RCC 7860 (cell line): ENCODE measurements around the gene ACAN.

Source experiments
- DNase-seq: peaks from one replicate; pipeline ENCODE4 v3.0.0-alpha.2; 2015; ENCODE audit warnings: low spot score
- FAIRE-seq: peaks from 2 replicates; lab custom pipeline; 2012; peaks lifted over from hg19 to GRCh38; lab: Jason Lieb, UNC

ACAN gene

DNA sequence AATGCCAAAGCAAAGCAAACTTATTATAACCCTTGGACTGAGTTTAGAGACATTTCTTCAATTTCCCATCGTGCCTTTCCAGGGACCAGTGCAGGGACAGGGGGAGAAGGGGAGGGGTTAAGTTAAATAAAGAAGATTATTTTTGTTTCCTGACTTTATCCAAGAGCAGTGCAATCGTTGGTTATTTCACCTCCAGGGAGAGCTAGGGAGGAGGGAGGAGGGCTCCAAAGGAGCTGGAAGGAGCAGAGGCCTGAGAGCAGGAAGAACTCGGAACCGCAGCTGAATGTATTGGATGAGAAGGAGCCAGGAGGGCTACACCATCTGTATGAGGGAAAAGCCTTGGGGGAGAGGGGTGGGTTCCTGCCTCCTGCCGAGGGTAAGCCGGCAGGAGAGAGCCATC, 71.4 kb downstream of the ACAN start:
- DNase-seq (no peak), FAIRE-seq (no peak)

DNA sequence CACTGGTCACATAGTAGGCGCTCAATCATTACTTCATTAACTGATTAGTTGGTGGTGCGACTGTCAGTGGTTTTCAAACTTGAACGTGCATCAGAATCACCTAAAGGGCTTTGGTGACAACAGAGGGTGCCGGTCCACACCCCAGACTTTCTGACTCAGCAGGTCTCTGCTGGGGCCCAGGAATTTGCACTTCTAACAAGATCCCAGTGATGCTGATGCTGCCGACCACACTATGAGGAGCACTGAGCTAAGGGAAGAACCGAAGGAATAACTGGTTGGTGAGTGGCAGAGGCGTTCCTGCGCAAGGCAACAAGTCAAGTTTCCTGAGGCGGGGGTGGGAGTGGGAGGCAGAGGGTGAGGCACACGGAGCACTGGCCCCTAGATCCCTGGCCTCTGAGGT, 73.3 kb downstream of the ACAN start:
- FAIRE-seq (no peak), DNase-seq (no peak)

DNA sequence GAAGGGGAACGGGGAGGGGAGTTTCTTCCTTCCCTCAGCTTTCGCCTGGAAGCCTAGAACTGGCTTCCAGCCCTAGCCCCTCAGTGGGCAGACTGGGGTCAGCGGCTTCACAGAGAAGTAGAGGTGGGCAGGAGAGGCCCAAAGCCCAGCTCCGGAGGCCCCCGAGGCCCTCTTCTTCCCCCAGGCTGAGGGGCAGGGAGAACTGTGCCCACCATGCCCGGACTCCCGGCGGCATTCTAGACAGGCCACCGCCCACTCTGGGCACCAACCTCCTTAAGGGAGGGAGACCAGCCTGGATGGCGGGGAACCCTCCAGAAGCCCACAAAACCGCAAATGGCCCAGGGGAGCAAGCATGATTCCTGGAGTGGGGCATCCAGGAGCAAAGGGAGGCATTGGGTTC, 74.2 kb downstream of the ACAN start:
- no peak for FAIRE-seq
- DNase-seq, result no peak

DNA sequence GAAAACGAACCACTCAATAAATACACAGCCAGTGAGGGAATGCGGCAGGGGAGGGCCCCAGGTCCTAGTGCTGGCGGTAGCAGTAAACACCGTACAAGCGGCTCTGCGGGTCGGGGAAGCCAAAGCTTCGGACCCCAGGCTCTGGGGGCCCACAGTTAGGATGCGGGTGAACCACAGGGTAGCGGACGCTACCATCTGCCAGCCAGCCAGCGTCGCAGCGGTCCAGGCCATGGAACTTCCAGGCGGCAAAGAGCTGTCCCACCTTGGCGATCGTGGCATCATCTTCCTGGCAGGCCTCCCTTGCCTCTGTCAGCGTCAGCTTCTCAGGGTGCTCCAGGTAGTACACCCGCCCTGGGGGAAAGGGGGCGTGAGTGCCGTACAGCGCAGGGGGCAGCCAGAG, 74.7 kb downstream of the ACAN start:
- FAIRE-seq (no peak), DNase-seq (no peak)

DNA sequence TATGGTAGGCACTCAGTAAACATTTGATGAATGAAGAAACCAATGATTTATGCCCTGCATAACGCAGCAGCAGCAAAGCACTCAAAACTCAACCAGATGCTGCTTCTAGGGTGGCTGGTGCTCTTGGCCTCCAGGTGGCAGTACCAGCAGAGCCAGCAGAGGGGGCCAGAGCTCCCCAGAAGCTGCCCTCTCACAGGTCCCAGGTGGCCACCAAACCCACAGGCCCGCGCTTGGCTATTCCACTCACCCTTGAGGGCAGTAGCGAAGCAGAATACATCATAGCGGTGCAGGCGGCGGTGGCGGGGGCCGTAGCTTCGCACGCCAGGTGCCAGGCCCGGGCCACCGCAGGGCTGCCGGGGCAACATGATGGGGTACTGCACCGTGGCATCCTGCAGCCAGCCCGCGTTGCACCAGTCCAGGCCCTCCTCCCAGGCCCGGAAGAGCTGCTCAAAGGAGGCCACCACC, 75.5 kb downstream of the ACAN start:
- FAIRE-seq, result no peak
- DNase-seq, result peak; percentile 27

DNA sequence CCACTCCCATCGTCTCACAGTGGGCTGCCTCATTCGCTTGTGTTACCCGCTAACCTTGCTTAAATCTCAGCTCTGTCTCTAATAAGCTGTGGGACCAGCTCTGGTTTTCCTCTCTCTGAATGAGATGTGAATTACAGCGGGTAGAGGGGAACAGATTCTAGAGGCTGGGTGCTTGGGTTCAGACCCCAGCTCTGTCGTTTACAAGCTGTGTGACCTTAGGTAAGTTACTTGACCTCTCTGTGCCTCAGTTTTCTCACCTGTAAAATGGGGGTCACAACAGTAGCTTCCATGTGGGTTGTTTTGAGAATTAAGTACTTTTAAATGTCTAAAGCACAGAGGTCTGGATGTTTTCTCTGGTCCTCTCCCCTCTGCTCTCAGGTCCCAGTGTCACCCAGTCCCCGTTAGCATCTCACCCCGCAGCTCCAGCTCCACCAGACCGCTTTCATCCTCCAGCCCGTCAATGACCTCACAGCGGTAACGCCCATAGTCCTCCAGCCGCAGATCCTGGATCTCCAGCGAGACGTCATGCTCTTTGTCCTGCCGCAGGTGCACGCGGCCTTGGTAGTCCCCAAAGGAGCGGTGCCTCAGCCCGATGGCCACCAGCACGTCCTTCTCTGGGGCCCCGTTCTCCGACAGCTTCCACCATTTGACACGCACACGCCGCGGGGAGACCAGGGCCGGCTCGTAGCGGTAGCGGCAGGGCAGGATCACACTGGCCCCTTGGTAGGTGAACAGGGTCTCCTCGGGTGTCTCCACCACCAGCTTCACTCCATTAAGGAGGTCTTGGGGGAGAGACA, 77.9 kb downstream of the ACAN start:
- no peak for FAIRE-seq
- DNase-seq, result no peak

DNA sequence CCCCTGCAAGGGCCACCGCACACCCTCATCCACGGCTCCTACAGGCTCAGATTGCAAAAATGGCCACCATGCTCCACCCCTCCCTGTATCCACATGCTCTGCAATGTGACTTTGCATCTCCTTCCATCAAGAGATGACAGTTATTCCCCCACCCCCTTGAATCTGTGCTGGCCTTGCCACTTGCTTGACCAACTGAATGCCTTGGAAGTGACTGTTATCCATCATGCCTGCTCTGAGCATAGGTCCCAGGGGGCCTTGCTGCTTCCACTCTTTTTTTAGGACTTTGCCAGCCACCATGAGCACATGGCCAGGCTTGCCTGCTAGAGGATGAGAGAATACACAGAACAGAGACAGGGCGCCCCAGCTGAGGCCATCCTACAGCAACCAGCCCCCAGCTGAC, 78.5 kb downstream of the ACAN start:
- FAIRE-seq (no peak), DNase-seq (no peak)

DNA sequence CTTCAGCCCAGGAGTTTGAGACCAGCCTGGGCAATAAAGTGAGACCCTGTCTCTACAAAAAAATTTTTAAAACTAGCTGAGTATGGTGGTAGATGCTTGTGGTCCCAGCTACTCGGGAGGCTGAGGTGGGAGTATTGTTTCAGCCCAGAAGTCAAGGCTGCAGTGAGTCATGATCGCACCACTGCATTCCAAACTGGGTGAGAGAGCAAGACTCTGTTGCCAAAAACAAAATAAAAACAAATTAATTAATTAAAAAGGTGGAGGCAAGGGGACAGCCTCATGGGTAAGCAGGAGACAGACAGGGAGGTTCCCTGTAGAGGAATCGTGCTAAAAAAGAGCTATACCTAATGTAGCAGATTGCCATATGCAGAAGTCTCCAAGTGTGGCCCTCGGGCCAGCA, 79.5 kb downstream of the ACAN start:
- DNase-seq (no peak), FAIRE-seq (no peak)

DNA sequence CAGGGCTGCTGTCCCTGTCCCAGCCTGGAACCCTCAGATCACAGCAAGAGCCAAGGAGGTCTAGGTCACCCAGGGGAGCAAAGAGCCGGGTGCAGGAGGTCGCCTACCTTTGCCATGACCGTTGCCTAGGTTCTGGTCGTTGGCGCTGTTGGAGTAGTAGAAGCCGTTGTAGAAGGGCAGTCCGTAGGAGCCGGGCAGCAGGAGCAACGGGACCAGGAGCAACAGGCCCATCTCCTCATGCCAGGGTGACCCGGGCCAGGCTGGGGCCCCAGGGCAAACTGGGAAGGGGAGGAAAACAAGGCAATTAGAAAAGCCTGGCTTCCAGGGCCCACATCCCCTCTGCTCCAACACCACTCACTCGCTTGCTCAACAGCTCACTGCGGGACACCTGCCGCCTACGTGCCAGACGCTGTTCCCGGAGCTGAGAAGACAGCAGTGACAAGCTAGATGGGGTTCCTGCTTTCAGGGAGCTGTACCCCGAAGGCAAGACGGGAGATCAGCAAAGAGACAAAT, 83.9 kb downstream of the ACAN start:
- FAIRE-seq (no peak), DNase-seq (no peak)

DNA sequence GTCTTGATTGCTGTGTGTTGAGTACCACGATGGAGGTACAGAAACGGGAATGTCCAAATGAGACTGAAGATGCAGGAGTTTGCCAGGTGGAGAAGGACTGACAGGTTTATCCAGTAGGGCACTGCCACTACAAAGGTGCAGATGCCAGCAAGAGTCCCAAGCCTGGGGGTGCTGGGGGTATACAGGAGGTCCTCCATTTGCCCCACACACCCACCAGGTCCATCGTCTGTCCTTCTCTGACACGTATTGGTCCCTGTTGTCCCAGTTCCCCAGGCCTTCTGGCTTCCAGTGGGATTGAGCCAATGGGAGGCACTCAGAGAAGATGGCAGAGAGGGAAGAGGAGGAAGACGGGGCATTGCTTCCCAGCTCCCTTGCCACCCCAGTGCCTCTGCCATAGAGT, 85.5 kb downstream of the ACAN start:
- FAIRE-seq (no peak), DNase-seq (no peak)

DNA sequence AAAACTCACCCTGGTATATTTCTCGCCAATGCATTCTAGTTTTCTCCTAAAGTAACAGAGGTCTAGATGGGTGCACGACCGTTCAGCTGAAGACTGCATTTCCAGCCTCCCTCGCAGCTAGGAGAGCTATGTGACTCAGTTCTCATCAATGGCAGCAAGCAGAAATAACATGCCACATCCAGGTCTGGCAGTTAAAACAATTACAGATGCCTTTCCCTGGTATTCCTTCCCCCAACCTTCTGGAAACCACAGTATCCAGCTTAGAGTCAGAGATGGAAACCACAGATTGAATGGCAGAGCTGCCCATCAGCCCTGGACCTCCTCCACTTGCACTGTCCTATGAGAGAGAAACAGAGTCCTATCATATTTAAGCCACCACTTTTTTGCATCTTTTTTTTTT, 87.3 kb downstream of the ACAN start:
- FAIRE-seq, result peak; percentile 70

DNA sequence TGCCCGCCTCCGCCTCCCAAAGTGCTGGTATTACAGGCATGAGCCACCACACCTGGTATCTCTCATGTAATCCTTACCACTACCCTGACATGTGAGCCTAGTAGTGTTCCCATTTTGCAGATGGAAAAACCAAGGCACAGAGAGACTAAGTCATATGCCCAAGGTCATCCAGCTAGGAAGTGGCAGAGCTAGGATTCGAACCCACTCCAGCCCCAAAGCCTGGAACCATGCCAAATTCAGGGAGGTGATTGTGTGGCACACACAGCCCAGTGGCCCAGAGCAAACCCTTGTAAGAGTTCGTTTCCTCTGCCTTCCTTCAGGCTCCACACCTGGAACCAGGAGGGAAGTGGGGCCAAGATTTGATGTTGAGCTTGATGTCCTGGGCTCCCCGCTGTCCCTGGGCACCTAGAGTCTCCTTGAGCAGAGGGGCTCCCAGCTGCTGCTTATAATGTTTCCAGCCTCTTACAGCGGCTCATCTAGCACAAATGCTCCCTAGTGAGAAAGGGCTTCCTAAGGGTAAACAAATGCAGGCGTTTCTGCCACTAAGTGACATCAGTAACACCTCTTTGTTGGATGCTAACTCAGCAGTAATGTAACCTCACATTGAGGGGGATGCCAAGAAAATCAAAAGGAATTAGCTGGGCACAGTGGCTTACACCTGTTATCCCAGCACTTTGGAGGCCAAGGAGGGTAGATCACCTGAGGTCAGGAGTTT, 88.5 kb downstream of the ACAN start:
- FAIRE-seq, result no peak
- DNase-seq, result no peak

More for the DNA sequence above, 87.3 kb downstream of the ACAN start:
- DNase-seq, result peak; percentile 77

DNA sequence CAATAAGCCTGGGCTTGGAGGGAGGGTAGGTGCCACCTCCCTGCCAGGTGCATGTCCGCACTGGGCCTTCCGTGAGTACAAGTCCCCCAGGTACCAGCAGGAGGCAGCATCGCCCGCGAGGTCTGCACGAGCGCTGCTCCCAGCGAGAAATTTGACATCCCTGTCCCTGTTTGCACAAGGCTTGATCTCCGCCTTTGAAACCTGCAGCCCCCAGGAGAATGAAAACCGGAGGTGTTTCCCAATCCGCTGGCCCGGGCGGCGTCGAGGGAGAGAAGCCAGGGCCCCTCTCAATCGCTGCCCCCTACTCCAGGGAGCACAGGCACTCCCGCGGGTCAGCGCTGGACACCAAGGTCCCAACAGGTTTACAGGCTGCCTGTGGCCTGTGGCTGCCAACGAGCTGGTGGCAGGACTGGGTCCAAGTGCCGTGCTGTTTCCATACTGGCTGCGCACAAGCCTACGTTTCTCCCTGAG, 91.1 kb downstream of the ACAN start:
- DNase-seq (no peak), FAIRE-seq (no peak)

DNA sequence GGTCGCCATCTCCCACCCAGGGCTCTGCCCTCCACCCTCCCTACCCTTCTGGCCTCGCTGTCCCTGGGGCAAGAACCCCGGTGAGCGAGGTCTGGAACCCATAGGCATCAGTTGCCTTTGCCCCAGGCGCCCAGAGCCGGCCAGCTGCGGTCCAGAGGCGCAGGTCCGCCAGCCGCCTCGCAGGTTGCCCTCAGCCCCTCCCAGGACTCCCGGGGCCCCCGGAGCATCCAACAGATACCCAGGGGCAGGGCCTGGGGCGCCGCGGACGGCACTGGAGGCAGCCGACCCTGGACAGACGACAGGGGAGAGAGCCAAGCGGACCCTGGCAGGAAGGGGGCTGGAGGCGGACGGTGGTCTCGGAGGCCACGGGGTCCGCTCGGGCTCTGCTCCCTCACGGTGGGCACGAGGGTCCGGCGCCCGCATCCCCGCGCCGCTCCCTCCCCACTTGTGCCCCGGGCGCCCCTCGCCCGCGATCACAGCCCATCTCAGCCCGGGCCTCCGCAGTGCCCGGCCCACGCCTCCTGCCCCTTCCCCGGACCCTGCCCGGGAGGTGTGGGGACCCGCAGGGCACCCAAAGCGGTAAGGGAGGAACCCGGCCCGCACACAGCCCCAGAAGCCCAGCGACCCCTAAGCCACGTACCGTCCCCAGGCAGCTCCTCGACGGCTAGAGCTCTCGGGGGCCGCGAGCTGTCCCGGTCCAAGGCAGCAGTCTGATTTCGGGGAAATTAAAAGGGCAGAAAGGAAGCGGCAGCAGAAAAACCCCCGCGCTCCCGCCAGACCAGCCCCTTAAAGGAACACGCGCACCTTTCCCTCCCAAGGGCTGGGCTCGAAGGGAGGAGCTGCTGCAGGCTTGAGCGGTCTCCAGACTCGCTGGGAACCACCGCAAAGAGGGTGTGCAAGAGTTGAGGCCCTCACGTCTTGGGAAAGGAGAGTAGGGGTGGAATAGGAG, 91.9 kb downstream of the ACAN start, which contains the start of gene HAPLN3:
TSS of gene HAPLN3 (minus strand) at position 726 of the 949 bp plus-strand sequence. CDS start 8,246 bp downstream, outside the sequence.
- FAIRE-seq, result no peak

DNA sequence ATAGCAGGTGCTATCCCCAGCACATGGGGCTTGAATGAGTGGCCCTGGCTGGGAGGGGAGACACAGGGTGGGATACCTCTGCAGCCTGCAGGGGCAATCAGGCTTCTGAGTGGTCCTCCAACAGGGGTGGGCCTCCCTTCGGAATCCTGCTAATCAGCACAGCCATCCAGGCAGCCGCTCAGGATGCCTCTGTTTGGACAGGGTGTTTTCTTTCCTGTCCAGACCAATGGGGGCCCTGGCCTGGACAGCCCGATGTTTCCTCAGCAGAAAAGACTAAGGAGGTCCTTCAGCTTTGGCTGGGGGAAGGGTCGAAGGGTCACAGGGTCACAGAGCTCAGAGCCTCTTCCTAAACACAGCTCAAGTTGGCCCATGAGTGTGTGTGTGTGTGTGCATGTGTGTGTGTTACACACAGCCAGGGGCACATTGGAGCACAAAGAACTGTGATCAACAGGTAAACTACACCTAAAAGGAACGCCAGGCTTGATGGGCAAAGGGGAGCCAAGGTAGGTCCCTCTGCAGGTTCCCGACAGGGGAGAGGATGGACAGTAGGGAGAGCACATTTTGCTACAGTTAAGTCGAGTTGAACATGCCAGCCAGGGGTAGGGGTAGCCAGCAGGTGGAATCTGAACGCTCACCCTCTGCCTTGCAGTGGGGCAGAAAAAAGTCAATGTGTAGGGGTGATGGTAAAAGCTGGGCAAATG, 93.2 kb downstream of the ACAN start:
- no peak for DNase-seq
- no peak for FAIRE-seq

More for the DNA sequence above, 91.9 kb downstream of the ACAN start, which contains the start of gene HAPLN3:
- no peak for DNase-seq

DNA sequence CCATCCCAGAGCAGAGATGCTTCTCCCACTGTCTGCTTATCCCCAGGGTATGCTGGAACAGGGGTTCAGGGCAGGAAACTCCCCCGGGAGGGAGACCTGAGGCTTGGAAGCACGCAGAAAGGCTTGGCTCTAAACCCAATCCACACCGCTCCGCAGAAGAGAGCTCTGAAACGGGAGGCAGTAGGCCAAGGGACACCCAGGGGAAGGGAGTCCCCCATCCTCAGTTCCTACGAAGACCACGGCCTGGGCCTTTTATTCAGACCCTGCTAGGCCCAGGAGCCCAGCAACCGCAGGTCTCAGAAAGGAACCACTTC, 93.9 kb downstream of the ACAN start:
- FAIRE-seq, result no peak
- DNase-seq, result no peak

DNA sequence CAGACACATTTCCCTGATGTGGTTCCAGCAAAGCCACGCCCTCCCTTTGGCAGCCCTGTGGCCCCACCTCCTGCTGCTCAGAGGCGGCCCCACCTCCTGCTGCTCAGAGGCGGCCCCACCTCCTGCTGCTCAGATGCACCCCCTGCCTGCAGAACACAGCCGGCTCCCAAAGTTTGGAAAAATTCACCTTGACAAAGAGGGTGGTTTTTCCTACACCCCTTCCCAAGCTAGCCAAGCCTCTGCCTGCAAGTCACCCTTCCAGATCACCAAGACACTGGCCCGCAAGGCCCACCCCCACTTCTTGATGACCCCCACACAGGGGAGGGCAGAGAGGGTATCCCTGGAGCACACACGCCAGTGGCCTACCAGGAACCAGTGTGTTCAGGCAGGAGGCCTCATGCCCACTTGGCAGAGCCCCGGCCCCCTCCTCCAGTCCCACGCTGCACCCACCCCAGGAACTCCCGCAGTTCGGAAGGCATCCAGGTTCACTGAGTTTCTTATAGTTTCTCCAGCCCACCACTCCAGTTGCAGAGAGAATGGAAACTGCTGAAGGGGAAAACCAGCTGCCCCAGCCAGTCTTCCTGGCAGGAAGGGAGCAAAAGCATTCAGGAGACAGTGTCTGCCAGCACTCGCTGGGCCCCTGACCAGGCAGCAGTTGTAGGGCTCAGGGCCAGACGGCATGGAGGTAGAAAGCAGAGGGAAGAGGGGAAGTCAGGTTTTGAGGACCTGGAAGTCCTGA, 94.4 kb downstream of the ACAN start:
- FAIRE-seq, result peak; percentile 77

DNA sequence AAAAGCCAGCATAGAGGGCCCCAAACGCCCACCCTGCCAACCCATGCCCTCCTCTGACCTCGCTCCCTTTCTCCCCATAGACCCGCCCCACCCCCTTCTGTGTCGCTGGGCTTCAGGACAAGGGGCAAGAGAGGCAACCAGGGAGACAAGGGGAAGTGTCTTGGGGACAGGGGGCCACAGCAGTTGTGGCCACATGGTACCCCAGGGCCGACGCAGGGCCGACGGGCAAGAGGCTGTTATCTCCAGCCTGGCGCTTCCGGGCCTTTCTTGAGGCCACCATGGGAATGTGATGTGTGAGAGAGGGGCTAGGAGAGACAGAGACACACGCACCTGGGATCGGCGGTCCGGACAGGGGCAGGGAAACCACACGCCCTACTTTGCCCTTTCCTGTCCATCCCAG, 95.5 kb downstream of the ACAN start:
- DNase-seq (no peak), FAIRE-seq (no peak)

More for the DNA sequence above, 94.4 kb downstream of the ACAN start:
- peak; percentile 56 for DNase-seq

DNA sequence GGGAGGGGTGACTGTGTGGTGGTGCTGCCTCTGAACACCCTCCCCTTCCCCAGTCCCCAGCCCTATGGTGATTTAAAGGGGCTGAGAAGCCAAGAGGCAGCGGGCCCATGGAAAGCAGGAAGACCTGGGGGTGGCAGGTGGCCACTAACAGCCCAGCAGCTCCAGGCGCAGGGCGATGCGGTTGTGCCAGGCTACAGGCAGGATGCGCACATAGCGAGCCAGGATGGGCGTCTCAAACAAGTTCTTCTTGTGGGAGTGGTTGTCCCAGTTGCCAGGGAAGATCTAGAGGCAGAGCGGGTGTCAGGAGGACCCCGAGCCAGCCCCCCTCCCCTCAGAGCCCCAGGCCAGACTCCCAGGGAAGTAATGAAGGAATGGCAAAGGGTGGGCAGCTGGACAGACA, 96.0 kb downstream of the ACAN start:
- DNase-seq (no peak), FAIRE-seq (no peak)
